Pons (tissue), 1 donor: Measurements from ENCODE around the gene TAOK3.
"Not testable (repeated sequence)": the region's sequence is repeated elsewhere in the genome, so short reads cannot be mapped to it uniquely, and the experiment has no call there.

Experiments used
- DNase-seq: peaks from one replicate; pipeline ENCODE4 v3.0.0-alpha.2; 2016; ENCODE audit warnings: low spot score

TAOK3 gene

DNA sequence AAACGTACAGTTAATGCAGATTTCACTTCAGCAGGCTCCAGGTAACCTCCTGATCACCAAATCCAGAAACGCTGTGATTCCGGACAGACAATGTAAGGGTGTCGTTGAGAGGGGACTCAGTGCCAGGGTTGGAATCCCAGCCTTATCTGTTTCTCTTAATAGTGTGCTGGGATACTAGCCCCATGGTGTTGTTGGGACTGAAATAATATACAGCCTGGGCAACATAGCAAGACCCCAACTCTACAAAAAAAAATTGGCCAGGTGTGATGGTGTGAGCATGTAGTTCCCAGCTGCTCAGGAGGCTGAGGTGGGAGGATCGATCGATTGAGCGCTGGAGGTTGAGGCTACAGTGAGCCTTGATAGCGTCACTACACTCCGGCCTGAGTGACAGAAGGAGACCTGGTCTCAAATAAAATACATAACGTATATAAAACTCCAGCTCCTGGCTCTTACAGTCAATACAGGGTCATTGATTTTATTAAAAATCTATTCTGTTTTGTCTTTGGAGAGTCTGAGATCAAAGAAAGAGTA lies 235.5 kb downstream of the TAOK3 start:
- DNase-seq, result no peak

DNA sequence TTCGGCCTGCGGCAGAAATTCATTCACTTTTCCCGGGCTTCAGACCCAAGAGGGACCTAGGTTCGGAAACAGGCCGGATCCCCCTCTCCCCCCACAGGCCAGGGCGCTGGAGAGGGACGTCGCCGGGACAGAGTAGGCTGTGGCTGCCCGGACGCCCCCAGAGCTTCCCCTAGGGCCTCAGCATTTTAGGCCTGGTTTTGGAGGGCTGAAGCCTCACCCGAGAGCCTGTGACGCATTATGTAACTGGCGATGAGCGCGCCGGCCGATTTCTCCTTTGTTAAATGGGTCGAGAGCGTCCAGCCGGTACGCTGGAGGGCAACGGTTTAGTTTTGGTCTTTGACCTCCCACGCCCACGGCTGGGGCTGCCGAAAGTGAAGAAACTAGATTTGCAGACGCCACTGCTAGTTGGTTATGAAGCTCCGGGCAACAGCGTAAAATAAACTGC lies 236.1 kb downstream of the TAOK3 start:
- peak; percentile 28 for DNase-seq

DNA sequence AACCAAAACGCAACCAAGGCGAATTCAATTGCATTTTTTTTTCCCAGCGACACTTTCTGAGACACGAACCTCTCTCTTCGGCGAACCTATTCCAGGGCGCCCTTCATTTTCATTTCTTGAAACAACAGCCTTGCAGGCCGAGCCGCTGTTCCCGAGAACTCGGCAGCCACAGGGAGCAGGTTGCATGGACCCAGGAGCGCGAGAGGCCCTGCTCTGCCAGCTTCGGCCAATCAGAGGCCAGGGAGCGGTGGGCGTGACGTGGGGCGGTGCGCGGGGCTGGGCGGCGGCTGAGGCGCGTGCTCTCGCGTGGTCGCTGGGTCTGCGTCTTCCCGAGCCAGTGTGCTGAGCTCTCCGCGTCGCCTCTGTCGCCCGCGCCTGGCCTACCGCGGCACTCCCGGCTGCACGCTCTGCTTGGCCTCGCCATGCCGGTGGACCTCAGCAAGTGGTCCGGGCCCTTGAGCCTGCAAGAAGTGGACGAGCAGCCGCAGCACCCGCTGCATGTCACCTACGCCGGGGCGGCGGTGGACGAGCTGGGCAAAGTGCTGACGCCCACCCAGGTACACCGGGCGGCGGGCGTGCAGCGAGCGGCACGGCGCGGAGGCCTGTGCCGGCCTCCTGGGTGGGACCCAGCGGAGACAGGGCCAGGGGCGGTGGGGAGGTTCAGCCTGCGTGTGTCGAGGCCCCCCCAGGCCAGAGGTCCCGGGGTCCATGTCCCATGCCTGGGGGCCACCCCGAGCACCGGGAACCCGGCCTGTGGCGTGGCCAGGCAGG lies 236.7 kb downstream of the TAOK3 start, which contains the start of gene PEBP1:
TSS of gene PEBP1 (plus strand) at position 337 of the 771 bp plus-strand sequence. CDS start at position 423, 86 bp downstream.
- peak; percentile 92 for DNase-seq

DNA sequence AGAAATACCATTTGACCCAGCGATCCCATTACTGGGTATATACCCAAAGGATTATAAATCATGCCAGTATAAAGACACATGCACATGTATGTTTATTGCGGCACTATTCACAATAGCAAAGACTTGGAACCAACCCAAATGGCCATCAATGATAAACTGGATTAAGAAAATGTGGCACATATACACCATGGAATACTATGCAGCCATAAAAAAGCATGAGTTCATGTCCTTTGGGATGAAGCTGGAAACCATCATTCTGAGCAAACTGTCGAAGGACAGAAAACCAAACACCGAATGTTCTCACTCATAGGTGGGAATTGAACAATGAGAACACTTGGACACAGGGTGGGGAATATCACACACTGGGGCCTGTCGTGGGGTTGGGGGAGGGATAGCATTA lies 243.3 kb downstream of the TAOK3 start:
- not testable (repeated sequence) for DNase-seq

DNA sequence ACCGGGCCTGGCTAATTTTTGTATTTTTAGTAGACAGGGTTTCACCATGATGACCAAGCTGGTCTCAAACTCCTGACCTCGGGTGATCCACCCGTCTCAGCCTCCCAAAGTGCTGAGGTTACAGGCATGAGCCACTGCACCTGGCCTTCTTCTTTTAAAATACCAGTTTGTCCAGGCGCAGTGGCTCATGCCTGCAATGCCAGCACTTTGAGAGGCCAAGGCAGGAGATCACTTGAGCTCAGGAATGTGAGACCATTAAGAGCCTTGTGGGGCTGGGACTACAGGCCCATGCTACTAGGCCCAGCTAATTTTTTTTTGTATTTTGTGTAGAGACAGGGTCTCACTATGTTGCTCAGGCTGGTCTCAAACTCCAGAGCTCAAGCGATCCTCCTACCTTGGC lies 244.8 kb downstream of the TAOK3 start:
- no peak for DNase-seq

DNA sequence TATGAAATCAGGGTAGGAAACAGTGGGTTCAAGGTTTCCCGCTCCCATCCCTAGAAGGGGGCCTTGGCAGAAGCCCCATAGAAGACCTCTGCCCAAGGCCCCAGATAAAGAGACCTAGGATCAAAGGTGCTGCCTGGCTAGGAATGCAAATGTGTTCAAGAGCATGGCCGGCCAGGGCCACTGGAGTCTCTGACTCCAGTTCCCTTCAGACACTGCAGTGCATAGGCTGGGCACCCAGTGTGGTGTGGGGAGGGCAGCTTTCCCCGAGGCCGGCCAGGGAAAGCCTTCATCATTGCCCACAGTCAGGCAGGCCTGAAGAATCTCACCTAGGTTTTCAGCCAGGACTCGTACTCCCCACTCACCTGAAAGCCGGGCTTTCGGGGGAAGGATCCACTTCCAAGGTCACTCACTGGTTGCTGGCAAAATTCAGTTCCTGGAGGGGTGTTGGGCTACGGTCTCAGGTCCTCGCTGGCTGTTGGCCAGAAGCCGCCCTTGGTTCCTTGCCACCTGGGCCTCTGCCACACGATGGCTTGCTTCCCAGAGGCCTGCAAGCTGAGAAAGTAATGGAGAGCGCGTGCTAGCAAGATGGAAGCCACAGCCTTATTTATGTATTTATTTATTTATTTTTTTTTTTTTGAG lies 246.5 kb downstream of the TAOK3 start:
- no peak for DNase-seq

DNA sequence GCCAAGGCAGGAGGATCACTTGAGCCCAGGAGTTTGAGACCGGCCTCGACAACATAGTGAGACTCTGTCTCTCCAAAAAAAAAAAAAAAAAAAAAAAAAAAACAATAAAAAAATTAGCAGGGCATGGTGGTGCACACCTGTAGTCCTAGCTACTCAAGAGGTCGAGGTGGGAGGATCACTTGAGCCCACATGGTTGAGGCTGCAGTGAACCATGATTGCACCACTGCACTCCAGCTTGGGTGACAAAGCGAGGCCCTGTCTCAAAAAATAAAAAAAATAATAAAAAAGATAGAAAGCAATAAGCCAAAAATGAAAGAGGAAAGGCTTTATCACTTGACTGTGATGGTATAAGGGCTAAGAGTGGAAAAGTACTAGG lies 247.0 kb downstream of the TAOK3 start:
- DNase-seq, result no peak

DNA sequence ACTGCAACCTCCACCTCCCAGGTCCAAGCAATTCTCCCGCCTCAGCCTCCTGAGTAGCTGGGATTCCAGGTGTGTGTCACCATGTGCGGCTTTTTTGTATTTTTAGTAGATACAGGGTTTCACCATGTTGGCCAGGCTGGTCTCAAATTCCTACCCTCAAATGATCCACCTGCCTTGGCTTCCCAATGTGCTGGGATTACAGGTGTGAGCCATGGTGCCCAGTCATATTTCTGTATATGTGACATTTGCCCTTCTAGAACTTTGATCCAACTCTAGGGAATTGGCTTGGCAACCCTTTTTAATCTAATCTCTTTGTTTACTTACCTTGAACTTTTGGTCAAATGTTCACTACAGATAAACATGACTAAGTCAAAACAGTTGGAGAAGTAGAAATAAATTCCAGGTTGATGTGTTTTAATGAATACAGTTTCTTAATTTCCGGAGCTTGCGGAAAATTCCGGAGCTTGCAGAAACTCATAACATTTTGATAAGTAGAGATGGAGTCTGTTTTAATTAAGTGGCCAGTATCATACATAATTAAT lies 248.3 kb downstream of the TAOK3 start:
- DNase-seq, result no peak

DNA sequence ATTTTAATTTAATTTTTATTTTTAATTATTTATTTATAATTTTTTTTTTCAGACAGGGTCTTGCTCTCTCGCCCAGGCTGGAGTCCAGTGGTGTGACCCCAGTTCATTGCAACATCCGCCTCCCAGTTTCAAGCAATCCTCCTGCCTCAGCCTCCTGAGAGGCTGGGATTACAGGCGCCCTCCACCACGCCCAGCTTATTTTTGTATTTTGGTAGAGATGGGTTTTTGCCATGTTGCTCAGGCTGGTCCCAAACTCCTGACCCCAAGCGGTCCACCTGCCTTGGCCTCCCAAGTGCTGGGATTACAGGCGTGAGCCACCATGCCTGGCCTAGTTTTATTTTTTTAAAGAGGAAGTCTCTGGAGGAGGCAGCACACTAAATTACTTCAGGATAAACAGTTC lies 250.4 kb downstream of the TAOK3 start:
- no peak for DNase-seq

DNA sequence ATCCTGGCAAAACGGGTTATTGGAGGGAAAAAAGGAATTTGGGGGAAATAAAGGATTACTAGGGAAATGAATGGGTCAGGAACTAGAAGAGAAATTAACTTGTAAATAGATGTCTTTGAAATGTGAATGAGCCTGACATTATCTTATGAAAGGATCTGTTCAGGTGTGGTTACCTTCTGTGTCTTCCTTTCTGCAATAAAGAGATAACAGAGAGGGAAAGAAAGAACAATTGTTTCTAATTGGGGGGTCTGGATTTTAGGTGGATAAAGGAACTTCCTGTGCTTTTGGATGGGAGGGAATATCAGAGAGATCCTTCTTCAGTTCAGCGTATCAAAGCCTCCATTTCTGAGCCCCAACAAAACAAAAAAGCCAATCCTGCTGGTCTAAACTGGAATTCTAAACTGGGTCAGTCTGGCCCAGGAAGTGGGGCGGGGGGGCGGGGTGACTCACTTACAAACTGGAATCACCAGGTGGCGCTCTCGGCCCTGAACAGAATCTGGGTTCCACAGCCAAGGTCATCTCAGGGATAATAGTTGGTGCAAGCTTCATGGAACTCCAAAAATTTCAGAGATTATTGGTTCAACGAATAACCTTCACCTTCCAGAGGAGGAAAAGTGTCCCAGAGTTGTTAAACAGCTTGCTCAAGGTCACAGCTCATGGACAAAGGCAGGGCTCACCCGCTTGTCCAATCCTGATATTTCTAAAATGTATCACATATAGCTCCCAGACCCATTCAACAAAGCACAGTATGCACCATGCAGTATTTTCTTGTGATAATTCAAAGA lies 251.9 kb downstream of the TAOK3 start:
- DNase-seq, result peak; percentile 79

DNA sequence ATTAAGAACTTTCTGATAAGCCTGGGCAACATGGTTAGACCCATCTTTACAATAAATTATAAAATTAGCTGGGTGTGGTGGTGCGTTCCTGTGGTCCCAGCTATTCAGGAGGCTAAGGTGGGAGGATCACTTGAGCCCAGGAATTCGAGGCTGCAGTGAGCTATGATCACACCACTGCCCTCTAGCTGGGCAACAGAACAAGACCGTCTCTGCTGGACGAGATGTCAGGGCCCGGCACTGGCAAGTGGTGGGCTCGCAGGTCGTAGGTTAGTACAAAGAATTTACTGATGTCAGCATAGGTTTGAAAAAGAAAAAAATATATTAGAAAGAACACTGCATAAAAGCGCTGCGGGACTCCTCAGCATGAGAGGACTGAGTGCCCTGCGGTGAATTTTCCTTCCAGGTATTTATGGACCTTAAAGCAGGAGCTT lies 253.2 kb downstream of the TAOK3 start:
- no peak for DNase-seq

DNA sequence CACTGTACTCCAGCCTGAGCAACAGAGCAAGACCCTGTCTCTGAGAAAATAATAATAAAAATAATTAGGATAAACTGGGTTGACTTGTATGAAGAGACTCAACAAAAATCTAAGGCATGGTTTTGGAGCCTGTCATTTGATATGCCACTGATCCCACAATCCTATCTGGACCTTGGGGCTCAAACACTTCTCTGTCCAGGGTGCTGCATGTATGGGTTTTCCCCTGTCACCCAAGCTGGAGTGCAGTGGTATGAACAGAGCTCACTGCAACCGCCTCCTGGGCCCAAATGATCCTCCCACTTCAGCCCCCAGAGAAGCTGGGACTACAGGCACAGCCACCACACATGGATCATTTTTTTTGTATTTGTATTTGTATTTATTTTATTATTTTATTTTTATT lies 263.6 kb downstream of the TAOK3 start:
- no peak for DNase-seq

DNA sequence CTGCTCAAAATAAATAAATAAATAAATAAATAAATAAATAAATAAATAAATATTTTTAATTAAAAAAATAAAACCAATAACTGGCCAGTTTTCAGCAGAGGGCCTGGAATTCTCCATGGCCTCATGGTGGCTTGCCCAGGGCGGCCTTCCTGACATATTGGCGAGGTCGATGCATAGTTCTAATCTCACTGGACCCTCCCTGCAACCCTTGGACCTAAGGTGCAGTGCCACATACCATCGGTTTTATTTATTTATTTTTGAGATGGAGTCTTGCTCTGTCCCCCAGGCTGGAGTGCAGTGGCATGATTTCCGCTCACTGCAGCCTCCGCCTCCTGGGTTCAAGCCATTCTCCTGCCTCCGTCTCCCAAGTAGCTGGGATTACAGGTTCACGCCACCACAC lies 265.0 kb downstream of the TAOK3 start:
- DNase-seq, result no peak

DNA sequence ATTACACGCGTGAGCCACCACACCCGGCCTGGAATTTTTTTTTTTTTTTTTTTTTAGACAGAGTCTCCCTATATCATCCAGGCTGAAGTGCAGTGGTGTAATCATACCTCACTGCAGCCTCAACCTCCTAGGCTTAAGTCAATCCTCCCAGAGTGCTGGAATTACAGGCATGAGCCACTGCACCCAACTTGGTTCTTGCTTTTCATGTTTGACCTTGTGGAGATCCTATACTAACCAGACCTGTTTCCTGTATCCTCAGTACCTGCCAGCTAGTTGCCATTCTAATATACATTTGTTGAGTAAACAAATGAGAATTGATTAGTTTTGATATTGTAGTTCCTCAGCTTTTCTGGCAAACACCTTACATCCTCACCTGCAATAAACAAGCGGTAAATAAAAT lies 265.7 kb downstream of the TAOK3 start:
- no peak for DNase-seq

DNA sequence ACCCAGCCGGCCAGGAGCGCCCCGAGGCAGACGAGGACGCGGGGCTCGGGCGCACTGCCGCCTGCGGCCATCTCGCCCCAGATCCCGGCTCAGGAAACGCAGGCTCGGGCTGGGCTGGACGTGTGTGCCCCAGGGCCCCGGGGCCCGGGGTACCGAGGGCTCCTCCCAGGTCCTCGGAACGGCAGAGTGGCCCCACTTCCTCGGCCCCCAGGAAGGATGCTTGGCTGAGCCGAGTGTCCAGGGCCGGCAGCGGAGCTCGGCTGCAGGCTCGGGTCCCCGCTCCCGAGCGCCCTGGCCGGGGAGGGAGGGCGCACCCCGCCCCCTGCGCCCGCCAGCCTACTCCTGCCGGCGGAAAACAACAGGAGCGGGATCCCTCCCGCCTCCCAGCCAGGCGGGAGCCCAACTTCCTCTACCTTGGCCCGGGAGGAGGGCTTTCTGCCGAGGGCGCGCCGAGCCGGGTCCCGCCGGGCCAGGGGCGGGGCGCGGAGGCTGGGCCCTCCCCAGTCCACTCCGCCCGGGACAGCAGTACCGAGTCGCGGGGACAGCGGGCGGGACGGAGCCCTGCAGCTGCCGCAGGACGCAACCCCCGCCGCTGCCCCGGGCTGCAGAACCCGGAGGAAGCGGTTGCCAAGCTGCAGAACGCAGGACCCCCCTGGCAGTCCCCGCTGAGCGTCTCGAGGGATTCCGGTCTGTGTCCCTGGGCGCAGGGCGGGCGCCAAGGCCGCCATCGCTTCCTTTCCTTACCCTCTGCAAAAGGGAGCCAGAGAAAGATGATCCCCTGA lies 268.9 kb downstream of the TAOK3 start, which contains the start of gene VSIG10:
TSS of gene VSIG10 (minus strand) at position 411 of the 782 bp plus-strand sequence. CDS start at position 71, 340 bp downstream.
- DNase-seq, result no peak

DNA sequence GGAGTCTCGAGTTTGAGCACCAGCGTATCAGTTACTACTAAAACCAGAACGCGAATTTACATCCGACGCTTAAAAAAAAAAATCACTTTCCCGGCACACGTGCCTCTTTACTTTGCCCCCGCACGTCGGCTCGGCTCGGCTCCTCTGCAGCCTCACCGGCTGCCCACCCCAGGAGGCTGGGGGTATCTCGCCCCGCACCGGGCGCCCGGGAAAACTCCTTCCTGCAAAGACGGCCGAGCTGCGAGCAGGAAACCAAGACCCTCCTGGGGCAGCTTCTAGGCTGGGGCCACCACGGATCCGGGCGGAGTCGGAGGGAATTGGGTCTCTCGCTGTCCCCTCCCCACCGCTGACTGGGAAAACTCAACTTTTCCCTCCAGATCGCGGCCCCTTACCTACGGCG lies 269.5 kb downstream of the TAOK3 start:
- no peak for DNase-seq

DNA sequence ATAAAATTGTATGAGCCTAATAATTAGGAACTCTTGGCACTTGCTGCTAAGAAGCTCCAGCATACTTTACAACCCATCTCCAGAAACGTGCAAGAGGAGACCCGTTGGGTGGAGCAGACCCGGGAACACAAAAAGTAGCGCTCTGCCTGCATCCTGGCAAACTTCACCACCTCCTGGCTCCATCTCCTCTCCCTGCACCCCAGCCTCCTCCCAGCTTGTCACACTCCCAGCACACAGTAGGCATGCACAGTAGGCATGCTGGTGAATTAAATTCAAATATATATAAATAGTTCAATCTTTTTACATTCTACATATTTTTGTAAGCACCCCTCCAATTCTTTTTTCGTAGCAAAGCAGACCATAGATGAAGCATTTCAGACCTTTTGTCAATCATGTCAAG lies 270.1 kb downstream of the TAOK3 start:
- no peak for DNase-seq

DNA sequence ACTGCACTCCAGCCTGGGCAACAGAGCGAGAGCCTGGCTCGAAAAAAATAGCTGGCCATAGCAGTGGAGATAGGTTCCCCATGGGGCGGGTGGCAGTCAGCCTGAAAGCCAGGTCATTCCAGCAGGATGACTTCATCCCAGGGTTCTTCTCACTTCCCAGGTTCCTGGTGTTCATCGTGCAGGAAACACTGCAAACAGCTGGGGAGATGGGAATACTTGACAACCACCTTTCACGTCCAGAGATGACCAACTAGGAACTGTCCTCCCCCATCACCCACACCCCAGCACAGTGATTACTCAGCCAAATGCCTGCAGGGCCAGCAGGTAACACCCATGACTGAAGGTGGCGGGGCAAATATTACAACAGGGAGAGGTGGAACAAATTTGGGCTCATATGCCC lies 270.6 kb downstream of the TAOK3 start:
- DNase-seq, result no peak

DNA sequence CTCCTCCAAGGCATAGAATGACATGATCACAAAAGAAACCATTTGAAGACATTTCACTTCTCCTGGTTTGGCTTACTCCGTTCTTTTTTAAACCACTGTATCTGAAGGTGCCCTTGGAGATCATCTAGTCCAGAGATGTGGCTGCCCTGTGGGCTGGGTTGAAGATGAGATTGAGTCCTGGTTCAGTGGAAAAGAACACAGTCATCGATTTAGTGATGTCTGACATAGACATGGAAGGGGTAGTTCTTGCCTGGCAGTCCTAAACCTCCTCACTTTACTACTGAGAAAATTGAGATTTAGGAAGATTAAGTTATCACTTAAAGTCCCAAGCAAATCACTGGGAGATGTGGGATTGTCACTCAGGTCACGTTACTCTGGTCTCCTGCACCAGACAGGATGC lies 271.7 kb downstream of the TAOK3 start:
- no peak for DNase-seq
